22Rv1 (cell line): ENCODE measurements around the gene CEP290.

ENCODE experiments used
- CTCF ChIP-seq: fragments of 450-650 bp; IDR thresholded peaks from 2 replicates; pipeline ENCODE4 v1.5.1; 2017; ENCODE audit warnings: mild to moderate bottlenecking
- ZFX ChIP-seq: fragments of 450-650 bp; IDR thresholded peaks from 2 replicates; pipeline ENCODE4 v1.6.1; 2017; ENCODE audit warnings: antibody characterized with exemption, borderline replicate concordance

- TF ChIP-seq CTCF (no peak), ZFX (no peak)
These were observed 58.3 kb downstream of the CEP290 start for GRCh38 chr12:88083634-88084033.
